HG03432 (cell line): ENCODE results near the gene MSH5.
"Not testable (repeated sequence)": the region's sequence is repeated elsewhere in the genome, so short reads cannot be mapped to it uniquely, and the experiment has no call there.

Source experiments
- ATAC-seq: cut with Tn5 transposase; IDR thresholded peaks from one replicate; pipeline ENCODE4 v1.9.1; 2021; ENCODE audit warnings: mild to moderate bottlenecking, moderate library complexity; ENCODE audit not compliant: unreplicated experiment

MSH5 gene

GRCh38 chr6:31799781-31800180, 60.0 kb downstream of the MSH5 start:
- ATAC-seq = no peak

DNA sequence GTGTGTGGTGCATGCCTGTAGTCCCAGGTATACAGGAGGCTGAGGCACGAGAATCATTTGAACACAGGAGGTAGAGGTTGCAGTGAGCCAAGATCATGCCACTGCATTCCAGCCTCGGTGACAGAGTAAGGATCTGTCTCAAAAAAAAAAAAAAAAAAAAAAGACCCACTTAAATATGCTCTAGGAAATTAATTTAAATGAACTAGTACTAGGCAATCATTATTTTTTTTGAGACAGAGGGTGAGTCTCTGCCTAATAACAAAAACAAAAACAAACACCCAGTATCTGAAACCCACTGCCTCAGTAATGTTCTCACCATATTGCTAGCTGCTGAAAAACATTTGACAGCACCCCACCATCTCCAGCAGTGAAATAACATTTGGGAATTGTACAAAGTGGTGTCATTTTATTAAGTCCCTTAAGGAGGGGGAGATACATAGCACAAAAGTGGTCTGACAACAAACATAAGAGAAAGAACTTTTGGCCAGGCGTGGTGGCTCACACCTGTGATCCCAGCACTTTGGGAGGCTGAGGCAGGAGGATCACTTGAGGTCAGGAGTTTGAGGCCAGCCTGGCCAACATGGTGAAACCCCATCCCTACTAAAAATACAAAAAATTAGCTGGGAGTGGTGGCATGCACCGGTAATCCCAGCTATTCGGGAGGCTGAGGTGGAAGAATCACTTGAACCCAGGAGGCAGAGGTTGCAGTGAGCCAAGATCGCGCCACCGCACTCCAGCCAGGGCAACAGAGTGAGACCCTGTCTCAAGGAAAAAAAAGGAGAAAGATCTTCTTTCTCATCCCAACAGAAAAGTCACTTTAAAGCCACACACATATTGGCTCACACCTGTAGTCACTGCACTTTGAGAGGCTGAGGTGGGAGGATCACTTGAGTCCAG, 61.5 kb downstream of the MSH5 start:
- not testable (repeated sequence) for ATAC-seq

GRCh38 chr6:31805939-31806469, 66.2 kb downstream of the MSH5 start:
- peak; percentile 12 for ATAC-seq

GRCh38 chr6:31806470-31807272, 66.9 kb downstream of the MSH5 start, which contains the start of gene LSM2:
TSS of gene LSM2 (minus strand) at chr6:31806966. CDS start at chr6:31806757, 209 bp downstream.
- peak; percentile 89 for ATAC-seq

DNA sequence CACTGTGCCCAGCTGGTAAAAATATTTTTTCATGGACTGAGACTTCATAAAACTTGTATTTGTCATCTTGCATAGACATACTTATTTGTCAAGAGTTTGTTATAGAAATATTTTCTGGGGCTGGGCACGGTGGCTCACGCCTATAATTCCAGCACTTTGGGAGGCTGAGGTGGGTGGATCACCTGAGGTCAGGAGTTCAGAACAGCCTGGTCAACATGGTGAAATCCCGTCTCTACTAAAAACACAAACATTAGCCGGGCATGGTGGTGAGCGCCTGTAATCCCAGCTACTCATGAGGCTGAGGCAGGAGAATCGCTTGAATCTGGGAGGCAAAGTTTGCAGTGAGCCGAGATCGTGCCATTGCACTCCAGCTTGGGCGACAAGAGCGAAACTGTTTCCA, 68.8 kb downstream of the MSH5 start:
- ATAC-seq = not testable (repeated sequence)

DNA sequence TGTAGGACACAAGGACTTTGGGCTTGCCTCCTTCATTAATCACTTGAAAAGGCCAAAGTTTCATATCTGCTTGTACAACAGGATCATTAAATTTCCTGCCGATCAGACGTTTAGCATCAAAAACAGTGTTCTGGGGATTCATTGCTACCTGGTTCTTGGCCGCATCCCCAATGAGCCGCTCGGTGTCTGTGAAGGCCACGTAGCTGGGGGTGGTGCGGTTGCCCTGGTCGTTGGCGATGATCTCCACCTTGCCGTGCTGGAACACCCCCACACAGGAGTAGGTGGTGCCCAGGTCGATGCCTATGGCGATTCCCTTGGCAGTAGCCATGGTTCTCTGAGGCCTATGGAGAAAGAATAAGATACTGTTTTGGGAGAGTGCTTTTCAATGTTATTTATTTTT, 71.8 kb downstream of the MSH5 start:
- no peak for ATAC-seq
